ENCODE results near the gene DEDD2.

DEDD2 gene

DNA sequence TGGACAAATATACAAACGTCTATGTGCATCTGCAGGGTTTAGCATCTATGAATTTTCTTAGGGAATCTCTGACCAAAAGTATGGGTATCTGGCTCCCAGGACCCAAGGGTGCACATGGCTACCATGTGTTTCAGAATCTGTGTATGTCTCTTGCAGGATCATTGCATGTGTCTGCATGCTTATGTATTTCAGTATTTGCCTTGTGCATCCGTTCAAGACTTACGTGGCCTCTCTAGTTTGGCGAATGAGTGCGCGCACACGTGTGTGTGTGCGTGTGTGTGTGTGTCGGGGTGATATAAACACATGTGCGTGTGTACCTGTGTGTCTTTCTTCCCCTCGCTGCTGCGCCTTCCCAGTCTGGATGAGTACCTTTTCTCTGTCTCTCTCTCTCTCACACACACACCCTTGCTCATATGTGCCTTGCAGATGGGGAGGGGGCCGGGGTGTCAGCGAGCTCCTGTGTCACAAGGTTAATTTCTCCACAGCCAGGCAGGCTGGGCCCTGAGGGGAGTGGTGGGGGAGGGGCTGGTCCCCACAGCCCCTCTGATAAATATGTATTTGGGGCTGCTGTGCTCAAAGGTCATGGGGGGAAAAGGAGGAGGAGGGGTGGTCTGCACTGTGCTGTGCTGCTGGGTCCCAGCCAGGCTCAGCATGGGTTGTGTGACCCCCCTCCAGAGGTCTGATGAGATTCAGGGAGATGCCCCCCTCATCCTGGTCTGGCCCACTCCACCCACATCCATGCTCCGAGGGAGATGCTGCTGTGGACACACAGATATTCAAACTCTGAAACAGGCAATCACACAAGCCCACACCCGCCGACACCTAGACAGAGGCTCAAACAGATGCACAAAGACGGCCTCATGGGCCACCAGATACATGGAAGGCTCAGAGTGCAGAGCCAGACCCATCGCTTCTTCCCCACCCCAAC, 47.7 kb downstream of the DEDD2 start:
- DNase-seq: no peak

DNA sequence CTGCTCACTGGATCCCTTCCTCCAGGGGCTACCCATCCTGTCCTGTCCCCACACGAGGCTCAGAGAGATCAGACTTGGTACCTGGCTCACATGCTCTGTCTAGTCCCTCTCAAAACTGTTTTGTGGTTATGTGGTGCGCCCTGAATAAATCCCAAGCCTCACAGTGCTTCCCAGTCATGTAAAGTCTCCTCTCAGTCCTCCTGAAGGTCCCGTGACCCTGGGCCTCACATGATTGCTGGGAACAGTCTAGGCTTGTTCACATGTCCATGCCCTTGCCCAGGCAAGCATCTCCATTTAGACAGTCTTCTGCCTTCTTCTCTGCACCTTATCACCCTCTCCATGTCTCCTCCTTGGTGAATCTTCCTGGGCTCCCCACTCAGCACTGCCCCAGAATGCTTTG, 49.3 kb downstream of the DEDD2 start:
- DNase-seq: no peak

DNA sequence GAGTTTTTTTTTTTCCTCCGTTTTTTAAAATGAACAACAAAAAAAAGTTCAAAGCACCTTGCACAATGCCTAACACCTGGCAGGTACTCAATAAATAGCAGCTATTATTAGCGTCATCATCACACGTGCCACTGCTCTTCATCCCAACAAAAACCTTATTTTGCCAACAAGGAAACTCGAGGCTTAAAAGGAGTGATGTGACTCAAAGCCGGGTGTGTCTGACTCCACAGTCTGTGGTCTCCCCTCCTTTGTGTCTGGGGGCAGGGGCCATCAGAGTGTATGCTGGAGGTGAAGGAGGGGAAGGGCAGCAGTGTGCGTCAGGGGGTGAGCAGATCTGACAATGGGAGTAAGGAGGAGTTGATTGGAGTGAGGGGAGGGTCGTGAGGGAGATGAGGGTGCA, 51.2 kb downstream of the DEDD2 start:
- DNase-seq: no peak

DNA sequence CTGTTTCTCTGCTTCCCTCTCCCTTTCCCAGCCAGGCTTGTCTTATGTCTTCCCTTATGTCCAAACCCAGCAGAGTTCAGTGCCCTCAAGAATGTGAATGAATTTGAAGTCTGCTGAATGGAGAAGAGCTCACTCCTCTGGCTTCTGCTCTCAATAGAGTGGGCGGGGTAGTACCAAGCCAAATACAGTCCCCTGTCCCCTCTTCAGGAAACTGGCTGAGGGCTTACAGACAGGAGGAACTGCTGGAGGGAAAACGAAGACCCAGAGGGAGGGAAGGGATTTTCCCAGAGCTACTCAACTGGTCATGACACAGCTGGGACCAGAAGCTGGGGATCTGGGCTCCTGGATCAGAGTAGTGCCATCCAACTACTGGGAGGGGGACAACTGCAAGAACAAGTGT, 52.3 kb downstream of the DEDD2 start:
- DNase-seq: no peak

DNA sequence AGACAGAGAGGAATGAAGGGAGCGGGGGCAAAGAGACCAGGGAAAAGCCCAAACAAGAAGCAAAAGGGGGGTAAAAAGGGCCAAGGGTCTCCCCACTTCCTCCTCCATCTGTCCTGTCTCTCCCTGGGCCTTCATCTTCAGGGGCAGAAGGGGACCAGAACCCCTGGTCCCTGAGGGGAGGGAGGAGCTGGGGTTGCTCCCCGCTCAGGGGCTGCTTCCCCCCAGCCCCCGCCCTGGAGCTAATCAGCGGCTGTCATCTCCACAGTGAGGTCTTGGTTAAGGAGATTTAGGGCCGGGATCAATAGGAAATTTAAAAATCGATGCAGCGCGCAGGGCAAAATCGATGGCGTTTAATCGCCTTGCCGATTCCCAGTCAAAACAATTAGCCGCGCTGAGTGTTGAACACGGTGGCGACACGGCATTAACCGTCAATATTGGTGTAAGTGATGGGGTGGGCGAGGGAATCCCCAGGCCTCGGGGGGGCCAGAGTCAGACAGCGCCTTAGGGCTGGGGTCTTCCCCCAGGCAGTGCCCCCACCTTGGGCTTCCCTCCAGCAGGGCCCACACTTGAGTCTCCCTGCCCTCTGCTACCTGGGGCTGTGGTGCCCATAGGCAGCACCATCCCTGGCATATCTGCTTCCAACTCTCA, 55.7 kb downstream of the DEDD2 start:
- no peak for DNase-seq

DNA sequence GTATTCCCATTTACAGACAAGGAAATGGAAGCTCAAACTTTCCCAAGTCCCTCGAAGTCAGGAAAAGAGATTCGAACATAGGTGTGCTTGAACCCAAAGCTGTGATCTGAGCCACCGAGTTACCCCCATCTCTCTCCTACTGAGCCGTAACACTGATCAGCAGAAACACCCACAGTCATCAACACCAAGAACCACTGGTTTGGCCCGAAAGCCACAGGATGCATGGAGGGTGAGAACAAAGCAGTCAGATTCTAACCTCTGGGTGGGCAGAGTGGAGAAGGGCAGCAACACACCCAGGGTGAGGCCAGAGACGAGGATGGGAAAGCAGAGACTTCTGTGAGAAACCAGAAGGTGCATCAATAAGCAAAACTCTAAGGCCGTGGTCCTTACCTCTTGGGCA, 57.5 kb downstream of the DEDD2 start:
- DNase-seq: no peak

DNA sequence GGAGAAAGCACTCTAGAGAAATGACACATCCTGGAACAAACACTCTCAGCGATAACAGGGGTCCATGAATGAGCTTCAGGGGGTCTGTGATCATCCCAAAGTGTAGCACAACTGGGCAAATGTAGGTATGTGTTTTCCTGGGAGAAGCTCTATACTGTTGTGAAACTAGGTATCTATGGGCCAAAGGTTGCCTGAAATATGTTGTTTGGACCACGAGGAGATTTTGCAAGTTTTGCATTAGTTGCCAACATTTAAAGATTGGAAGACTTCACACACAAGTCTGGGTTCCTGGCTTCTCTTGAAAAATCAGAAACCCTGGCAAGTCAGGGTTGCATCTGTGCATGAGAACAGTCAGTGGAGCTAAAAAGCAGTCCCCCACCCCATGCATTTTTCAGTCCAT, 58.6 kb downstream of the DEDD2 start:
- DNase-seq: no peak

DNA sequence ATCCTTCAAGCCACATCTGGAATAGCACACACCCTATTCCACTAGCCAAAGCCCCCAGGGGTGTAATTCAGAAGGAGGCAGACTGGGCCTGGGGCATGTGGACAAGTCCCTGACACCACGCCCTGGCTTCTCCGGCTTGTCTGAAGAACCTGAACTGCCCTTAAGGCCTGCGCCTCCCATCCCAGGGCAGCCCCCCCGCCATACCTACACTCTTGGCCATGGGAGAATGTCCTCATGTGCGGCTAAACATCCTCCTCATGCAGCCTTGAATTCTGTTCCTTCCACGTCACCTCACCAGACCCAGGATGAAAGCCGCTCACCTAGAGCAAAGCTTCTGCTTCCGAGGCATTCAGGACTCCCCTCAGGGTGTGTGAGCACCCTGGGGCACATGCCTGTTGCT, 60.9 kb downstream of the DEDD2 start:
- DNase-seq: no peak

DNA sequence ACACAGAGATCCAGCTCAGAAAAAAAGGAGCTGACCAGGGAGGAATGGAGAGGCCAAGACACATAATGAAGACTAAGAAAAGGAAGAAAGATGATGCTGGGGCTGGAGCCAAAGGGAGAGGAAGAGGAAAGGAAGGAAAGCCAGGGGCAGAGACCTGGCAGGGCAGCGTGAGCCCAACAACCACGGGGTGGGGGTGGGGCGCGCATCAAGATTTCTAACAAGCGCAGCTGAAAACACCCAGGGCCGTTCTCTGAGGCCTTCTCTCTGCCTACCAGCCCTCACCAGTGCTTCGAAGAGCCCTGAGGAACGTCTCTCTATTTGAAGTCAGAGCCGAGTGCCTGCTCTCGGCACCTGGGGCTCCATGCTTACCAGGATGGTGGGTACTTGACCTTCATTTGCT, 61.7 kb downstream of the DEDD2 start:
- no peak for DNase-seq

DNA sequence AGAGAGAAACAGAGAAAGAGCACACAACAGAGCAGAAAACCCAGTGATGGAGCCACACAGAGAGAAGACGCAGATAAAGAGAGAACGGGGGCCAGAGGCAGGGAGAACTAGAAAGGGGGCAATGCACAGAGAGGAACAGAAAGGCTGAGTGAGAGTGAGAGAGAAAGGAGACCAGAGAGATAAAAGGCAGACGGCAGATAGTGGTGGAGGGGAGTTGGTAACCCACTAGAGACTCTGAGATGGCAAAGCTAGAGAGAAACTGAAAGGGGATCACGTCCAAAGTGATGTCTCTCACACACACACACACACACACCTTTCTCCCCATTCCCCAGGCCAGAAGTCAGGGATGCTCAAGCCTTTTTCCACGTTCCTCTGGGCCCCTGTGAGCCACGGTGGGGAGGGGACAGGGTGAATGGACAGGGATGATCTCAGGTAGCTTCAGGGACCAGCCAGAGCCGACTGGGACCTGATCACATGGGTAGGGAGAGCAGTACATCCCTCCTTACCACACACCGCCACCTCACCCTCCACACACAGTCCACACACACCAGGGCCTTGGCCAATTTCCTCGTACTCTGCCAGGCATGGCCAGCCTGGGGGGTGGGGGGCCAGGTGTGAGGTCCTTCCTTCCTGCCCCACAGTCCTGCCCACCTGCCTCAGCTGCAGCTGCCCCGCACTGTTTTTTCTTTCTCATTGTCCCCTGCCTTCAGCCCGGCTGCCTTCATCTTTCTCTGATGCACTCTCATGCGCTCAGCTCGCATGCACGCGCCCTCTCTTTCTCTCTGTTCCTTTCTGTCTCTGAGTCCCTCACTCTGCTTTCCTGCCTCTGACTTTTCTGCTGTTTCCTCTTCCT, 62.8 kb downstream of the DEDD2 start:
- no peak for DNase-seq

DNA sequence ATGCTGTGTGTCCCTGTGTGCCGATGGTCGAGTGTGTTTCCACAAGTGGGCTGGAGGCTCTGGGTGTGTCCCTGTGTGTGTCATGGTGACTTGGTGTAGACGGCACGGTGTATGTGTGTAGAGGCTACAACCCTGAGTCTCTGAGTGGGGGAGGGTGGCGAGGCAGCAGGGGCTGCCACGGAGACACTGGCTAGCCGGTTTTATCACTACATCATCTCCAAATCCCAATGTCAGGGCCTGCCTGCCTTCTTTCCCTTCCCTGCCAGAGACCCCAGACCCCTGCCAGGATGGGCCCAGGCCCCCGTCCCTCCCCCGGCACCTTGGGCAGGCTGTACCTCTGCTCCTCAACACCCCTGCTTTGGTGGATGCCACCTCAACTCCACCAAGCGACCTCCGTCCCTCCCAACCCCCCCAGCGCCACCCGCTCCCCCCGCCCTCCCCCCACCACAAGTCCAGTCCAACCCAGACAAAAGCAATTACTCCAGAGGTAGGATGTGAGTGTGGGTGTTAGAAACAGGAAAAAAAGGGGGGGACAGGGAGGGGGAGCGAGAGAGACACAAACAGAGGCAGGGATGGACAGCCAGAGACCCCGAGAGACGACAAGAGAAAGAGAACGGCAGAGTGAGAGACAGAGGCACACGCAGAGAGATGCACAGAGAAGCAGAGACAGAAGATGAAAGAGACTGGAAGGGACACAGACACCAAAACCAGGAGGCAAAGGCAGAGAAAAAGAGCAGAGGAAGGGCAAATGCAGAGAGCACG, 63.6 kb downstream of the DEDD2 start:
- no peak for DNase-seq

DNA sequence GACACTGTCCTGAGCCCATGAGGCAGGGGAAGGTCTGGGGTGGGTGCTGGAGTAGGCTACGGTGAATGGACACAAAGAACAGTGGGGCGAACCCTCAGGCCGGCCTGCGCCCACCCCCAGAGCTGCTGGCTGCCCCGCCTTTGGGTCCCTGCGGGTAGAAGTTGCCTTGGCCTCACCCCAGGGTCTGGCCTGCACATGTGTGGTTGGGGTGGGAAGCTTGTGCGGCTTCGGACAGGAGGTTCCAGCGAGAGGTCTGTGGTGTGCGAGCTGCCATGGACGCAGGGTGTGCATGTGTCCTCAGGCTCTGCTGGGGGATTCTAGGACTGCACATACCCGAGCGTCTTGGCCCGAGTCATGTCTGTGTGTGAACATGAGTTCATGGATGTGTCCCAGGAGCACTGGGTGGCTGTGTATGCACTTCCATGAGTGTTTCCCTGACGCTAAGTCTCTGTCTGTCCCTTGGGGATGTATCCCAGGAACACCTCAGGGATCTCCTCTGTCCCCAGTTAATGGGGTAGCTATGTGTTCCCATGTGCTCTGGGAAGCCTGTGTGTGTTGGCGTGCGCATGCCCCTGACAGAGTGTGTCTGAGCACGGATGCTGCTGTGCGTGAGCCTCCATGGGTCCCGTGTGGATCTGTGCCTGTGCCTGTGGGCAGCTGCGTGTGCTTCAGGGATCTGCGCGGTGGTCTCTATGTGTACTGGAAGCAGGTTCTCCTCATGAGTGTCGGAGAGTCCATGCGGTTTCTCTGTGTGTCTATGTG, 64.4 kb downstream of the DEDD2 start:
- no peak for DNase-seq

DNA sequence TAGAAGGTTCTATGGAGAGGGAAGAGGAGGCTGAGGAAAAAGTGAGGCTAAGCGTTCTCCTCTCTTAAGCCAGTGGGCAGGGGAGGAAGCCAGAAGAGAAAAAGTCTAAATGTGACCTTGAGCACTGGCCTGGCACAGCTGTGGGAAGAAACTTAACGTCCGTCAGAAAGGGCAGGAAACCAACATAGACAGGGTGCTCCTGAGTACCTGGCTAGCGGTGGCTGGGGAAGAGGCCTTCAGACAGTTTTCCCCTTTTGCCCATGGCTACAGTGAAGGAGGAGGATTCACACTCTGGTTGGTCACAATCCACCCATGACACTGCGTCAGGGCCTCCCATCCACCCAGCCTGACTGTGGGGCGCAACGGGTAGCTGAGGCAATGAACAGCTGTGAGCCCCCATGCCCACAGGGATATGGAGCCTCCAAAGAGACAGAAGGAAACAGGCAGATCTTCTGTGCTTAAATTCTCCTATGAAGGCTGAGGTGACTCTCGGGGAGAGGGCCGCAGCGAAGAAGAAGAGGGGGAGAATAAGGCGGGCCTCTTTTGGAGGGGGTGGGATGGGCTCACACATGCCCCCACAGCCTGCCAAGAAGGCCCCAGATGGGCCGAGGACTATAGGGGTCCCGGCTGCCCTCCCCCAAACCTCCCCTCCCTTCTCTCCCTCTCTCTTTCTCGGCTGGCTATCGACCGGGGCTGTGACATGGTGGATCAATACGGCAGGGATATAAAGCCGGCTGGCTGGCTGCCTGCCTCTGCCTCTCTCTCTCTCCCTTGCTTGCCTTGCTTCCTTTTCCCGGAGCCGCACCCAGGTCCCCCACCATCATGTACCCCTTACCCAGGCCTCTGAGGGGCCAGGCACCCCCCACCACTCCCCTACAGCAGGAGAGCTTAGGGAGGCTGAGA, 65.4 kb downstream of the DEDD2 start:
- no peak for DNase-seq

DNA sequence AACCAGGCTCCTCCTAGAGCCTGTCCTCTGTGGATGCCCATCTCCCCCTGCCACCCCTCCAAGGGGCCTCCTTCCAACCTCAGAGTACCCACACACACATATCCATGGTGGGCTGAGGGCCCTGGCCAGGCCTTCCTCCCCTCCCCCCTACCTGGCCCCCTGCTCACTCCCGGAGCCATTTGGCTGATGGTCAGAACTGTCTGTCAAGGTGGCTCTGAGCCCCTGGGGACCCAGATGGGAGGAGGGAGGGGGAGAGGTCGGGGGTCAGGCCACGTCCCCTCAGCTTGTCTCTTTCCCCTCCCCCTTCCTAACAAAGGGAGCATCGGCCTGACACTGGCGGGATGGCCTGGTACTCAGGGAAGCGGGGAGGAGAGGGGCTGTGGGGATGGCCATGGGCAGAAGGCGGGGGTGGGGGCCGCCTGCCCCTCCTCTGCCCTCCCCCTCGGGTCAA, 66.5 kb downstream of the DEDD2 start:
- DNase-seq: no peak

DNA sequence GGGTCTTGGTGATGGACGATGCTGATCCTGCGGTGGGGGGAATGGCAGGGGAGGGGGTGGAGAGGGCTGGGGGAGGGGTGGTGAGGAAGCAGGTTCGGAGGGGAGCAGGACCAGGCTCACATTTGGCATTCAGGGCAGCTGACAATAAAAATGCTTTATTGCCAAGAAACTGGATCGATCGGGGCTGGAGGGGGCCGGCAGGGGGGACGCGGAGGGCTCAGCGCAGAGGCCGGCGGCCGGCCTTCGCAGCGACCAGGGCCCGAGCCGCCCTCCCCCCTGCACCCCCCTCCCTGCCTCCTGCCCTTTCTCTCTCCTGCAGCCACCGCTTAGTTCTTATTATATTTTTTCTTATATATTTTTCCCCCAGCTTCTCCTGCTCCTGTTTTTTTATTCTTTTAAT, 67.1 kb downstream of the DEDD2 start:
- no peak for DNase-seq

DNA sequence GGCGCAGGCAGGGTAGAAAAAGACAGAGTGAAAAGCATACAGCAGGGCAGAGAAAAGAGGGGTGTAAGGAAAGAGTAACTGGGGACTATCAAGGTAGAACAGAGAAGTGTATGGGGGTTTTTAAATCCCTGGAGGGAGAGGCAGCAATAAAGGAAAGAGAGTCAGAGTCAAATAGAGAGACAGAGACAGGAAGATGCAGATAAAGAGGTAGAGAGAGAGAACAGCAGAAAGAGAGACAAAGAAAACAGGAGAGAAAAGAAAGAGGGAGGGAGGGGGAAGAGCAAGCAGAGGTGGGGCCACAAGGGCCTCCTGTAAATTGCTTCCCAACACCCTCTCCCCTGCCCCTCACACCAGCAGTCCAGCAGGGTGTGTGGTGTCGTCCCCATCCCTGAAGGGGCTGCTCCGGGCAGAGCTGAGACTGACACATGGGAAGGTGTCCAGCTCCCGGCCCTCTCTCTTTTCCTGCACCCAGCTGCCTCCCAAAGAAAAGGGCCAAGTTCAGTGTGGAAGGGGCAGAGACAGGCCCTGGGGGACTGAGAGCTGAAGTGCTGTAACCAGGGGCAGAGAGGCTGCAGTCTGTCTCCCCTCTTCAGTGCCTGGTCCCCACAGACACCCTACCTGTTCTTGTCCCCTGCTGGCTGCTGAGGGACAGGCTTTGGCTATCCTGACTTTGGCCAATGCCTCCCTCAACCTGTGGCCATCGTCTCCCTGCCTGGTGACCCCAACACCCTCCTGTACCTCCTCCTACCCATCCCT, 67.9 kb downstream of the DEDD2 start:
- DNase-seq: no peak
